Parathyroid adenoma (tissue), 2 donors: ENCODE measurements around the gene TACC2.

Experiments used
- H2AFZ ChIP-seq: fragments of 300-600 bp; sonication (generic); one replicate; pipeline ENCODE4 v1.7.0; 2017; ENCODE audit warnings: antibody characterized with exemption, mild to moderate bottlenecking
- H3K27ac ChIP-seq: fragments of 300-600 bp; sonication (generic); one replicate; pipeline ENCODE4 v1.7.0; 2017
- H3K27me3 ChIP-seq: fragments of 300-600 bp; sonication (generic); one replicate; pipeline ENCODE4 v1.7.0; 2017; ENCODE audit warnings: low read length; ENCODE audit not compliant: control insufficient read depth, insufficient read depth
- H3K36me3 ChIP-seq: fragments of 300-600 bp; sonication (generic); one replicate; pipeline ENCODE4 v1.7.0; 2017; ENCODE audit warnings: low read length; ENCODE audit not compliant: control insufficient read depth, insufficient read depth
- H3K4me1 ChIP-seq: fragments of 300-600 bp; sonication (generic); one replicate; pipeline ENCODE4 v1.7.0; 2017; ENCODE audit warnings: control low read depth
- H3K4me2 ChIP-seq: fragments of 300-600 bp; sonication (generic); one replicate; pipeline ENCODE4 v1.7.0; 2017; ENCODE audit warnings: low read length
- H3K4me3 ChIP-seq: fragments of 300-600 bp; sonication (generic); one replicate; pipeline ENCODE4 v1.7.0; 2017; ENCODE audit warnings: low read depth, low read length
- H3K79me2 ChIP-seq: fragments of 300-600 bp; sonication (generic); one replicate; pipeline ENCODE4 v1.7.0; 2017; ENCODE audit warnings: control low read depth
- H3K9ac ChIP-seq: fragments of 300-600 bp; sonication (generic); one replicate; pipeline ENCODE4 v1.7.0; 2017; ENCODE audit warnings: mild to moderate bottlenecking
- H3K9me3 ChIP-seq: fragments of 300-600 bp; sonication (generic); one replicate; pipeline ENCODE4 v1.7.0; 2017; ENCODE audit warnings: low read length; ENCODE audit not compliant: control insufficient read depth
- CTCF ChIP-seq: fragments of 300-600 bp; sonication (generic); IDR thresholded peaks from one replicate; pipeline ENCODE4 v1.7.0; 2017; ENCODE audit warnings: antibody characterized with exemption, mild to moderate bottlenecking
- donor health status: primary hyperparathyroidism.

The TACC2 gene

GRCh38 chr10:122185643-122186042, 196.7 kb downstream of the TACC2 start:
- Histone ChIP-seq H3K79me2 (peaks cover 15% of the 10 kb centered on the region), H3K9ac (no peak overlapping the region), H3K27me3 (no peaks in the 10 kb centered on the region), H3K4me3 (no peak overlapping the region), H3K4me1 (no peaks in the 10 kb centered on the region), H3K9me3 (no peaks in the 10 kb centered on the region), H3K36me3 (no peaks in the 10 kb centered on the region), H3K4me2 (no peak overlapping the region), H3K27ac (no peak overlapping the region), H2AFZ (no peak overlapping the region)
- no peak for TF ChIP-seq CTCF

- H3K27ac ChIP-seq = no peak overlapping the region
- no peak overlapping the region for H3K4me2 ChIP-seq
Observed at GRCh38 chr10:122186816-122187810, 198.2 kb downstream of the TACC2 start.

GRCh38 chr10:122188706-122189105, 199.7 kb downstream of the TACC2 start:
- no peak overlapping the region for H3K4me2 ChIP-seq
- H3K79me2 ChIP-seq = peaks cover 11% of the 10 kb centered on the region
- H3K27me3 ChIP-seq = no peaks in the 10 kb centered on the region
- no peak overlapping the region for H2AFZ ChIP-seq
- no peaks in the 10 kb centered on the region for H3K9me3 ChIP-seq
- H3K27ac ChIP-seq = no peak overlapping the region
- no peaks in the 10 kb centered on the region for H3K4me1 ChIP-seq
- no peaks in the 10 kb centered on the region for H3K36me3 ChIP-seq
- no peak overlapping the region for H3K9ac ChIP-seq
- TF ChIP-seq CTCF = no peak
- no peak overlapping the region for H3K4me3 ChIP-seq

More at GRCh38 chr10:122186816-122187810, 198.2 kb downstream of the TACC2 start:
- no peaks in the 10 kb centered on the region for H3K27me3 ChIP-seq
- H3K9me3 ChIP-seq = no peaks in the 10 kb centered on the region
- no peak overlapping the region for H3K4me3 ChIP-seq
- H3K36me3 ChIP-seq = no peaks in the 10 kb centered on the region
- peaks cover 16% of the 10 kb centered on the region for H3K79me2 ChIP-seq
- no peak for TF ChIP-seq CTCF
- H3K9ac ChIP-seq = no peak overlapping the region
- no peaks in the 10 kb centered on the region for H3K4me1 ChIP-seq
- H2AFZ ChIP-seq = no peak overlapping the region

GRCh38 chr10:122189185-122189584, 200.2 kb downstream of the TACC2 start:
- Histone ChIP-seq H3K27me3 (no peaks in the 10 kb centered on the region), H3K4me3 (no peak overlapping the region), H3K4me2 (no peak overlapping the region), H3K36me3 (no peaks in the 10 kb centered on the region), H2AFZ (no peak overlapping the region), H3K9me3 (no peaks in the 10 kb centered on the region), H3K4me1 (no peaks in the 10 kb centered on the region), H3K27ac (no peak overlapping the region), H3K79me2 (peaks cover 11% of the 10 kb centered on the region), H3K9ac (no peak overlapping the region)
- no peak for TF ChIP-seq CTCF
